ENCODE measurements around the gene ACBD6.

Gene ACBD6

GRCh38 chr1:180246579-180246978 is 255.8 kb downstream of the ACBD6 start:
- Histone ChIP-seq H3K9ac (ENCODE audit: low read depth, low read length) (no peak overlapping the region), H3K4me3 (ENCODE audit: low read depth, low read length) (no peak overlapping the region), H3K27me3 (ENCODE audit: control insufficient read depth, insufficient read depth, low read length) (no peaks in the 10 kb centered on the region), H3K4me1 (ENCODE audit: control insufficient read depth, insufficient read depth, low read length) (peaks cover 15% of the 10 kb centered on the region), H3K9me3 (ENCODE audit: control insufficient read depth, insufficient read depth, low read length) (no peaks in the 10 kb centered on the region), H3K36me3 (ENCODE audit: control insufficient read depth, insufficient read depth, low read length) (no peaks in the 10 kb centered on the region)

GRCh38 chr1:180244840-180245239 is 257.5 kb downstream of the ACBD6 start:
- H3K27me3 ChIP-seq (ENCODE audit: control insufficient read depth, insufficient read depth, low read length), result no peaks in the 10 kb centered on the region
- H3K4me1 ChIP-seq (ENCODE audit: control insufficient read depth, insufficient read depth, low read length), result peaks cover 15% of the 10 kb centered on the region
- H3K36me3 ChIP-seq (ENCODE audit: control insufficient read depth, insufficient read depth, low read length), result no peaks in the 10 kb centered on the region
- H3K9me3 ChIP-seq (ENCODE audit: control insufficient read depth, insufficient read depth, low read length), result no peaks in the 10 kb centered on the region
- H3K4me3 ChIP-seq (ENCODE audit: low read depth, low read length), result no peak overlapping the region
- H3K9ac ChIP-seq (ENCODE audit: low read depth, low read length), result no peak overlapping the region

- Histone ChIP-seq H3K4me3 (ENCODE audit: low read depth, low read length) (no peak overlapping the region), H3K27me3 (ENCODE audit: control insufficient read depth, insufficient read depth, low read length) (no peaks in the 10 kb centered on the region), H3K9me3 (ENCODE audit: control insufficient read depth, insufficient read depth, low read length) (no peaks in the 10 kb centered on the region), H3K4me1 (ENCODE audit: control insufficient read depth, insufficient read depth, low read length) (peaks cover 21% of the 10 kb centered on the region), H3K36me3 (ENCODE audit: control insufficient read depth, insufficient read depth, low read length) (no peaks in the 10 kb centered on the region), H3K9ac (ENCODE audit: low read depth, low read length) (no peak overlapping the region)
Measured at GRCh38 chr1:180243517-180244221, 258.7 kb downstream of the ACBD6 start.

- H3K9me3 ChIP-seq (ENCODE audit: control insufficient read depth, insufficient read depth, low read length), result no peaks in the 10 kb centered on the region
- no peaks in the 10 kb centered on the region for H3K36me3 ChIP-seq (ENCODE audit: control insufficient read depth, insufficient read depth, low read length)
- H3K27me3 ChIP-seq (ENCODE audit: control insufficient read depth, insufficient read depth, low read length), result peaks cover 16% of the 10 kb centered on the region
- peaks cover 32% of the 10 kb centered on the region for H3K4me1 ChIP-seq (ENCODE audit: control insufficient read depth, insufficient read depth, low read length)
- no peak overlapping the region for H3K4me3 ChIP-seq (ENCODE audit: low read depth, low read length)
- no peak overlapping the region for H3K9ac ChIP-seq (ENCODE audit: low read depth, low read length)
Measured at GRCh38 chr1:180241716-180242544, 260.4 kb downstream of the ACBD6 start.

- Histone ChIP-seq H3K4me3 (ENCODE audit: low read depth, low read length) (no peak overlapping the region), H3K4me1 (ENCODE audit: control insufficient read depth, insufficient read depth, low read length) (peaks cover 41% of the 10 kb centered on the region), H3K9me3 (ENCODE audit: control insufficient read depth, insufficient read depth, low read length) (no peaks in the 10 kb centered on the region), H3K36me3 (ENCODE audit: control insufficient read depth, insufficient read depth, low read length) (no peaks in the 10 kb centered on the region), H3K27me3 (ENCODE audit: control insufficient read depth, insufficient read depth, low read length) (peaks cover 42% of the 10 kb centered on the region), H3K9ac (ENCODE audit: low read depth, low read length) (peak overlapping the region; percentile 28)
Measured at GRCh38 chr1:180239145-180240096, 263.0 kb downstream of the ACBD6 start.

GRCh38 chr1:180238675-180239074 is 263.7 kb downstream of the ACBD6 start:
- Histone ChIP-seq H3K9me3 (ENCODE audit: control insufficient read depth, insufficient read depth, low read length) (no peaks in the 10 kb centered on the region), H3K36me3 (ENCODE audit: control insufficient read depth, insufficient read depth, low read length) (no peaks in the 10 kb centered on the region), H3K4me1 (ENCODE audit: control insufficient read depth, insufficient read depth, low read length) (peaks cover 41% of the 10 kb centered on the region), H3K27me3 (ENCODE audit: control insufficient read depth, insufficient read depth, low read length) (peaks cover 49% of the 10 kb centered on the region), H3K9ac (ENCODE audit: low read depth, low read length) (no peak overlapping the region), H3K4me3 (ENCODE audit: low read depth, low read length) (no peak overlapping the region)
